ENCODE results near the gene CAMK1. TPM values are rescaled to one million over a fixed set of nuclear protein-coding genes. Genes with fewer than 3 reads are reported as not detected.

The CAMK1 gene
- total and polyA plus RNA-seq, 9 of the 15 experiments (the other 6 are each of a cell fraction or from before 2014, with no cell fraction given) = 0.23 to 10.7 (median 6.0) TPM

DNA sequence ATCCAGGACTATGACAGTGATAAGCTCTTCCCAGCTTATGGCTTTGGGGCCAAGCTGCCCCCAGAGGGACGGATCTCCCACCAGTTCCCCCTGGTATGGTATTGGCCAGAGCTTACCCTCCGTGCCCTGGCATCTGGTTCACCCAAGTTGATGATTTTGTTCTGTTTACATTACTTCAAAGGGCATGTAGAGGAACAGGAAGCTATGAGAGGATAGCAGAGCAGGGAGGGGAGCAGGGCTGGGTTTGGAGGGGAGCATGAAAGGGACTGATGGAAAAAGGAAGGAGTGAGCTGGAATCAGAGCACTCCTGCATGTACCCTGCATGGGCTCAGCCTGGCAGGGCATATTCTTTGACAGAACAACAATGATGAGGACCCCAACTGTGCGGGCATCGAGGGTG, 51.6 kb downstream of the CAMK1 start (continued):
- TF ChIP-seq, protein P1, sequence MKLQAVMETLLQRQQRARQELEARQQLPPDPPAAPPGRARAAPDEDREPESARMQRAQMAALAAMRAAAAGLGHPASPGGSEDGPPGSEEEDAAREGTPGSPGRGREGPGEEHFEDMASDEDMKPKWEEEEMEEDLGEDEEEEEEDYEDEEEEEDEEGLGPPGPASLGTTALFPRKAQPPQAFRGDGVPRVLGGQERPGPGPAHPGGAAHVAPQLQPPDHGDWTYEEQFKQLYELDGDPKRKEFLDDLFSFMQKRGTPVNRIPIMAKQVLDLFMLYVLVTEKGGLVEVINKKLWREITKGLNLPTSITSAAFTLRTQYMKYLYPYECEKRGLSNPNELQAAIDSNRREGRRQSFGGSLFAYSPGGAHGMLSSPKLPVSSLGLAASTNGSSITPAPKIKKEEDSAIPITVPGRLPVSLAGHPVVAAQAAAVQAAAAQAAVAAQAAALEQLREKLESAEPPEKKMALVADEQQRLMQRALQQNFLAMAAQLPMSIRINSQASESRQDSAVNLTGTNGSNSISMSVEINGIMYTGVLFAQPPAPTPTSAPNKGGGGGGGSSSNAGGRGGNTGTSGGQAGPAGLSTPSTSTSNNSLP (IDR thresholded peaks at IDR 0.05; ENCODE audit: borderline replicate concordance, low read depth, low read length) = no peak
- TF ChIP-seq ZNF384 (IDR thresholded peaks at IDR 0.05; ENCODE audit: low read depth, low read length) = no peak

DNA sequence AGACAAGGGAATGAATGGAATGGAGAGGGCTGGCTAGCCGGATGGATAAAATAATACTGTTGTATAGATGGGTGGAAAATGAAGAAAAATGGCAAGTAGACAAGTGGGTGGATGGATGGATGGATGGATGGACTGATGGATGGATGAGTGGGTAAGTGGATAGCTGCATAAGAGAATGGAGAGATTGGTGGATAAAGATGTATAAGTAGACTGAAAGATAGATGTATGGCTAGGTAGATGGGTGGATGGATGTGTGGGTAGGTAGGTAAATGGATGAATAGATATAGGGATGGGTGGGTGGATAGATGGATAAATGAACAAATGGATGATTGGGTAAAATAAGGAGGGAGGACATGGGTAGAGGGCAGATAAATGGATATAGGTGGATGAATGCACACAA, 52.2 kb downstream of the CAMK1 start:
- Histone ChIP-seq H3K36me3 (ENCODE audit: control insufficient read depth, insufficient read depth, low read length) (no peaks in the 10 kb centered on the region), H3K27me3 (ENCODE audit: control insufficient read depth in 2 of 2, insufficient read depth in 2 of 2, low read length in 2 of 2) (peaks cover 23 to 25% of the 10 kb centered on the region in 2 experiments), H3K79me2 (ENCODE audit: control insufficient read depth, insufficient read depth, low read length) (no peaks in the 10 kb centered on the region), H3K4me2 (ENCODE audit: insufficient read depth, low read length) (no peak overlapping the region), H2AFZ (ENCODE audit: low read depth, low read length) (no peak overlapping the region), H3K4me3 (no peak overlapping the region), H3K9ac (ENCODE audit: insufficient read depth in 1 of 2, low read depth in 2 of 2, low read length in 2 of 2) (no peak overlapping the region), H4K20me1 (replicated peaks; ENCODE audit: control insufficient read depth, insufficient read depth, low read length) (no peaks in the 10 kb centered on the region), H3K9me3 (replicated peaks; ENCODE audit: control insufficient read depth, insufficient read depth, low read depth, low read length) (no peaks in the 10 kb centered on the region), H3K9me1 (ENCODE audit: control insufficient read depth, insufficient read depth, low read length) (no peaks in the 10 kb centered on the region), H3K27ac (ENCODE audit: extremely low read depth, low read depth, low read length) (no peak overlapping the region), H3K4me1 (replicated peaks in 1 of 2; ENCODE audit: control insufficient read depth in 2 of 2, insufficient read depth in 2 of 2, low read length in 2 of 2) (peaks cover 5 to 10% of the 10 kb centered on the region in 2 experiments; a peak in 4 of 5 replicates)
- 25% methylated on average over 1 of the region's 1 CpG for WGBS (ENCODE audit: insufficient coverage, low coverage, missing lambda C conversion rate)
- FAIRE-seq = no peak
- TF ChIP-seq, protein P2, sequence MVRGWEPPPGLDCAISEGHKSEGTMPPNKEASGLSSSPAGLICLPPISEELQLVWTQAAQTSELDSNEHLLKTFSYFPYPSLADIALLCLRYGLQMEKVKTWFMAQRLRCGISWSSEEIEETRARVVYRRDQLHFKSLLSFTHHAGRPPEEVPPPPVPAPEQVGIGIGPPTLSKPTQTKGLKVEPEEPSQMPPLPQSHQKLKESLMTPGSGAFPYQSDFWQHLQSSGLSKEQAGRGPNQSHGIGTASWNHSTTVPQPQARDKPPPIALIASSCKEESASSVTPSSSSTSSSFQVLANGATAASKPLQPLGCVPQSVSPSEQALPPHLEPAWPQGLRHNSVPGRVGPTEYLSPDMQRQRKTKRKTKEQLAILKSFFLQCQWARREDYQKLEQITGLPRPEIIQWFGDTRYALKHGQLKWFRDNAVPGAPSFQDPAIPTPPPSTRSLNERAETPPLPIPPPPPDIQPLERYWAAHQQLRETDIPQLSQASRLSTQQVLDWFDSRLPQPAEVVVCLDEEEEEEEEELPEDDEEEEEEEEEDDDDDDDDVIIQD (CRISPR knock-in tag; IDR thresholded peaks at IDR 0.05) = no peak
- TF ChIP-seq, protein P3, sequence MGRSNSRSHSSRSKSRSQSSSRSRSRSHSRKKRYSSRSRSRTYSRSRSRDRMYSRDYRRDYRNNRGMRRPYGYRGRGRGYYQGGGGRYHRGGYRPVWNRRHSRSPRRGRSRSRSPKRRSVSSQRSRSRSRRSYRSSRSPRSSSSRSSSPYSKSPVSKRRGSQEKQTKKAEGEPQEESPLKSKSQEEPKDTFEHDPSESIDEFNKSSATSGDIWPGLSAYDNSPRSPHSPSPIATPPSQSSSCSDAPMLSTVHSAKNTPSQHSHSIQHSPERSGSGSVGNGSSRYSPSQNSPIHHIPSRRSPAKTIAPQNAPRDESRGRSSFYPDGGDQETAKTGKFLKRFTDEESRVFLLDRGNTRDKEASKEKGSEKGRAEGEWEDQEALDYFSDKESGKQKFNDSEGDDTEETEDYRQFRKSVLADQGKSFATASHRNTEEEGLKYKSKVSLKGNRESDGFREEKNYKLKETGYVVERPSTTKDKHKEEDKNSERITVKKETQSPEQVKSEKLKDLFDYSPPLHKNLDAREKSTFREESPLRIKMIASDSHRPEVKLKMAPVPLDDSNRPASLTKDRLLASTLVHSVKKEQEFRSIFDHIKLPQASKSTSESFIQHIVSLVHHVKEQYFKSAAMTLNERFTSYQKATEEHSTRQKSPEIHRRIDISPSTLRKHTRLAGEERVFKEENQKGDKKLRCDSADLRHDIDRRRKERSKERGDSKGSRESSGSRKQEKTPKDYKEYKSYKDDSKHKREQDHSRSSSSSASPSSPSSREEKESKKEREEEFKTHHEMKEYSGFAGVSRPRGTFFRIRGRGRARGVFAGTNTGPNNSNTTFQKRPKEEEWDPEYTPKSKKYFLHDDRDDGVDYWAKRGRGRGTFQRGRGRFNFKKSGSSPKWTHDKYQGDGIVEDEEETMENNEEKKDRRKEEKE (IDR thresholded peaks at IDR 0.05; ENCODE audit: borderline replicate concordance in 1 of 2, control insufficient read depth in 1 of 2, low read depth in 2 of 2, low read length in 1 of 2) = 0 out of 4 replicates have a peak, but pooled peaks of 1 of the 2 experiments have one; percentile 16
- TF ChIP-seq EHMT2 (IDR thresholded peaks at IDR 0.05) = peak; percentile 58
- POLR2A ChIA-PET = interaction anchor here (0.6 to 1.1 kb wide), 5 partner anchors 8 to 1320 kb away, joined by 3 to 4 read pairs (median 3); partner anchors contain the start of gene BRPF1
- intact Hi-C loops (cut with micrococcal nuclease) (loop anchor here (5.0 to 10.0 kb wide), 7 partner anchors 75 to 363 kb away; partner anchors contain the start of genes ARPC4, CRELD1, FANCD2 and RPUSD3), in situ Hi-C loops (cut with MboI) (no loop called here)
- ATAC-seq = no peak
- no TSS peak for BruUV-seq (replicated peaks)
- no peak for DNase-seq (ENCODE audit: extremely low read depth in 1 of 4, low spot score in 3 of 4)
- CTCF ChIA-PET (ENCODE audit: low intra/inter-chr PET ratio) = no interaction called here
